ENCODE results near the gene KLHL29. TPM values are rescaled to one million over a fixed set of nuclear protein-coding genes. Genes with fewer than 3 reads are reported as not detected.

The KLHL29 gene
- polyA plus RNA-seq, 1 donor from 2014 or later: 42.4 TPM

- no peak overlapping the region for H3K4me2 ChIP-seq (ENCODE audit: low read length)
- H3K36me3 ChIP-seq (ENCODE audit: insufficient read depth, low read length): no peaks in the 10 kb centered on the region
- no peak overlapping the region for H2AFZ ChIP-seq (ENCODE audit: low read depth, low read length)
- no peak overlapping the region for H3K27ac ChIP-seq (ENCODE audit: low read length)
- H4K20me1 ChIP-seq (ENCODE audit: insufficient read depth): no peaks in the 10 kb centered on the region
- no peaks in the 10 kb centered on the region for H3K79me2 ChIP-seq (replicated peaks; ENCODE audit: insufficient read depth, low read length)
- no peak overlapping the region for H3K4me3 ChIP-seq (ENCODE audit: low read length)
- H3K9ac ChIP-seq (ENCODE audit: low read length): no peak overlapping the region
- H3K9me2 ChIP-seq (ENCODE audit: insufficient read depth, low read length): no peaks in the 10 kb centered on the region
- TF ChIP-seq CTCF (IDR thresholded peaks at IDR 0.05; ENCODE audit: poor library complexity, severe bottlenecking) (no peak), SMC3 (conservative IDR thresholded peaks at IDR 0.05; ENCODE audit: poor library complexity) (no peak), EP300 (conservative IDR thresholded peaks at IDR 0.05; ENCODE audit: poor library complexity, severe bottlenecking) (no peak), POLR2AphosphoS5 (IDR thresholded peaks at IDR 0.05) (no peak), REST (IDR thresholded peaks at IDR 0.05; ENCODE audit: borderline replicate concordance) (no peak), TAF1 (IDR thresholded peaks at IDR 0.05; ENCODE audit: low read depth) (no peak), EZH2 (IDR thresholded peaks at IDR 0.05; ENCODE audit: borderline replicate concordance, insufficient read depth, low read length, poor library complexity, severe bottlenecking) (no peak), MXI1 (conservative IDR thresholded peaks at IDR 0.05; ENCODE audit: poor library complexity, severe bottlenecking) (no peak), RAD21 (conservative IDR thresholded peaks at IDR 0.05) (no peak)
- no peaks in the 10 kb centered on the region for H3K27me3 ChIP-seq (ENCODE audit: insufficient read depth, low read depth, low read length)
- no peaks in the 10 kb centered on the region for H3F3A ChIP-seq (ENCODE audit: insufficient read depth, low read length, poor library complexity, severe bottlenecking)
- no peaks in the 10 kb centered on the region for H3K9me3 ChIP-seq (ENCODE audit: low read length)
These were observed 5.7 kb upstream of the KLHL29 start for GRCh38 chr2:23379220-23379695.

DNA sequence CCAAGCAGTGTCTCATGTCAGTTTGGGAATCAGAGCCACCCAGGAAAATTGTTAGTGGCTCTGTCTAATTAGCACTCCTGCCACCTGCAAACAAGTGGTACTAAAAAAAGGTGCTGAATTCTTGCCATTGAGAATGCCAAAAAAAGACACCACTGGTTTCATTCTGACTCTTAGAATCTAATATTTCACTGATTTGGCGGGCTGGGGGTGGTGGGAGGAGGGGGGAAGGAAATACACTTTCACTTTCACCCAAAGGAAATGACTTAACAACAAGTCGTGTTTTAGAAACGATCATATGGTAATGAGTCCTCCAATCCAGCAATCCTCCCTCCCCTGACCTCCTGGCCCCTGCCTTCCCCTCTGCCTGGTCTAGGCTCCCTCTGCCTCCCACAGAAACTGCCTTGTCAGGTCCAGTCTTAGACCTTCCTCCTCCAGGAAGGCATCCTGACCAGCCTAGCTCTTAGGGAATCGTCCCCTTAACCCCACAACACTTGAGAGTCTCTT lies 4.4 kb upstream of the KLHL29 start:
- Histone ChIP-seq H4K20me1 (ENCODE audit: insufficient read depth) (no peaks in the 10 kb centered on the region), H2AFZ (ENCODE audit: low read depth, low read length) (no peak overlapping the region), H3K27me3 (ENCODE audit: insufficient read depth, low read depth, low read length) (no peaks in the 10 kb centered on the region), H3K27ac (ENCODE audit: low read length) (no peak overlapping the region), H3K4me3 (ENCODE audit: low read length) (no peak overlapping the region), H3K9me2 (ENCODE audit: insufficient read depth, low read length) (no peaks in the 10 kb centered on the region), H3K36me3 (ENCODE audit: insufficient read depth, low read length) (no peaks in the 10 kb centered on the region), H3K9me3 (ENCODE audit: low read length) (no peaks in the 10 kb centered on the region), H3K79me2 (replicated peaks; ENCODE audit: insufficient read depth, low read length) (no peaks in the 10 kb centered on the region), H3K4me2 (ENCODE audit: low read length) (no peak overlapping the region), H3K9ac (ENCODE audit: low read length) (no peak overlapping the region), H3F3A (ENCODE audit: insufficient read depth, low read length, poor library complexity, severe bottlenecking) (no peaks in the 10 kb centered on the region)
- TF ChIP-seq MXI1 (conservative IDR thresholded peaks at IDR 0.05; ENCODE audit: poor library complexity, severe bottlenecking): no peak
- TF ChIP-seq REST (IDR thresholded peaks at IDR 0.05; ENCODE audit: borderline replicate concordance): no peak
- TF ChIP-seq EP300 (conservative IDR thresholded peaks at IDR 0.05; ENCODE audit: poor library complexity, severe bottlenecking): no peak
- TF ChIP-seq TAF1 (IDR thresholded peaks at IDR 0.05; ENCODE audit: low read depth): no peak
- TF ChIP-seq EZH2 (IDR thresholded peaks at IDR 0.05; ENCODE audit: borderline replicate concordance, insufficient read depth, low read length, poor library complexity, severe bottlenecking): no peak
- TF ChIP-seq POLR2AphosphoS5 (IDR thresholded peaks at IDR 0.05): no peak
- TF ChIP-seq SMC3 (conservative IDR thresholded peaks at IDR 0.05; ENCODE audit: poor library complexity): no peak
- TF ChIP-seq RAD21 (conservative IDR thresholded peaks at IDR 0.05): no peak
- no peak for TF ChIP-seq CTCF (IDR thresholded peaks at IDR 0.05; ENCODE audit: poor library complexity, severe bottlenecking)
